ENCODE measurements around the gene MAML3.

The MAML3 gene

DNA sequence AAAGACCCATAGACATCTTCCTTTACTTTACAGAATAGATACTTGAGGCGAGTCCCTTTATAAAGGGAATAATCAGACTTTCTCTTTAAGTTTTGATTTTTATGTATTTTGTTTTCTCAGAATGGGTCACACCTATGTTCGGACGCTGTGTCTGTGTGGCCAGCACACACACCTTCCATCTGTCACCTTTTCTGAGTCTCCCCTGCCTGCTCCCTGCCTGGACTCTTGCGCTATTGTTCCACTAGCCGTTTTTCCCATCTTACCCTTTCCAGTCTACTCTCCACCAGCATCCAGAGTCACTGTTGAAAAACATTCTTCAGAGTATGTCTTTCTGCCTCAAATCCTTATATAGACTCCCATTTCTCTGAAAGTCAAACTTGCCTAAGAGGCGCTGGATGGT is 236.1 kb downstream of the MAML3 start:
- DNase-seq: no peak

DNA sequence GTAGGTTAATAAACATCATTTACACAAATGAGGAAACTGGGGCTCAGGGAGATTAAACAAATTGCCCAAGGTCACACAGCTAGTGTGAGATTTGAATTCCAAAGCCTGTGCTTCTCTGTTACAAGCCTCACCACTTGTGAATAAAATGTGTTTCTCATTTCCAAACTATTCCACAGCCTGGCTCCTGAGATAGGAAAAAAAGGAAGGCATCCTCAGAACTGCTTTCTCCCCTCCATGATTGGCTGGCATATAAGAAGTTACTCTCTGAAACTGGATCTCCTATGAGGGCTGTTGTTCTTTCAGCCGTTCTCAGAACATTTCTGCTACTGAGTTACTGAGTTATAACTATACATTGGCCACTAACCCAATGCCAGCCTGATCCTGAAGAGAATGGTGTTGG is 237.9 kb downstream of the MAML3 start:
- no peak for DNase-seq

DNA sequence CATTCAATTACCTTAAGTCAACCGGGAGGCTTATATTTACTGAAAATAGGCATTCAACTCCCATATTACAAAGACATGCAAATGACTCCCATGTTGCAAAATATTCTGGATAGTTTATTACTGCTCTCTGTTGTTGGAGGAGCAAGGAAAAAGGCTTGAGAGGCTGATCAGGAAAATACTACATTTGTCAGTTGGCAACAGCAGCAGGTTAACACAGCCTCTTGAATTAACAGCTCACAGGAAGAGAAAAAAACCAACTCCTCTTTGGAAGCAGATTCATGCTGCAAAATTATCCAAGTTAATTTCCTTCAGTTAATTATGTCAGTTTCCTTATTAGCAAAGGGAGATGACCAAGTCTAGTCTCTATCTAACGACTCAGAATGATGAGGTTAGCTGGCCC is 238.9 kb downstream of the MAML3 start:
- no peak for DNase-seq

DNA sequence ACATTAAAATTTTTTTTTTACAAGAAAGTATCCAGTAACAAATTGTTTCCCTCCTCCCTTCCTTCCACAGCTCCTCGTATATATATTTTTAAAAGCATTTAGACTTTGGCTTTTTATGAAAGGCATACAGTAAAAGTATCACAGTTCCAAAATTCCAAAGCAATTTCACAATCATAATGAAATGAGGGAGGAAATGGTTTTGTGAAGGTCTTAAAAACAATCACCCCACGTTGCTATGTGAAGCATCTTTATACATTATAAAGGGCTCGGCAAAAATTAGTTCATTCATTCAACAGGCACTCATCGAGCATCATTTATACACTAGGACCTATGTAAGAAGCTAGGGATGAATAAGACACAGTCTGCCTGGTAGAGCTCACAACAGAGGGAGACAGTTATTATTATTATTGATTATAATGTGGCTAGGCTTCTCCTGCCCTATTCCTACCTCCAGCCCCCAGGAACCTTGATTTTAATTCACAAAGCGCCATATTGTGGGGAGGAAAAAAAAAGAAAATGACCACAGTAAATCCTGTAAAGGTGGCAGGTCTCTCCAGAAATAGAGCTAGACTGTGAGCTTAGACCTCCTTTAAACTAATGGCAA is 239.9 kb downstream of the MAML3 start:
- DNase-seq: no peak

DNA sequence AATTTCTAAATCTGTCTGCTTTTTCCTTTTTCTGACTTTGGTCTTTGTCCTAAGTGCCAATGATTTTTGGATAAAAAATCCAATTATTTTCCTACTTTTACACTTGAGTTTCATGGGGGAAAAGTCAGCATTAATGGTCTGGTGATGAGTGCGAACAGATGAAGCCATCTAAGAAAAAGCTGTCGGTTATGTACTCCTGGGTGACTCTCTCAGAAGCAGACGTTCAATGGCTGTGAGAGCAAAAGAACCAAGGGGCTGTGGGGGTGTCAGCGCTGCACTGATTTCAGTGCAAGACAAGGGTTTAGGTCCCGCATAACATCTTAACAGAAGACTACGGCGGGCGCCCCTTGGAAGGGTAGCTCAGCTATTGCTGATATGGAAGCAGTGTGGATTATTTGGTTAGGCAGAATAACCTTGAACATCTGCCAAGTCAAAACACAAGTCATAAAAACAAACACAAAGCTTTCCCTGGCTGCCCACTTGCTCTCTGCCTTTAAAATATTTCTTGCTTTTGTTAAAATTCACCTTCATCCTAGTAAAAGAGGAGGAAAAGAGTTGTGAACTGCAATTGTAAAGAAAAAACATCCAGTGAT is 240.5 kb downstream of the MAML3 start:
- no peak for DNase-seq

DNA sequence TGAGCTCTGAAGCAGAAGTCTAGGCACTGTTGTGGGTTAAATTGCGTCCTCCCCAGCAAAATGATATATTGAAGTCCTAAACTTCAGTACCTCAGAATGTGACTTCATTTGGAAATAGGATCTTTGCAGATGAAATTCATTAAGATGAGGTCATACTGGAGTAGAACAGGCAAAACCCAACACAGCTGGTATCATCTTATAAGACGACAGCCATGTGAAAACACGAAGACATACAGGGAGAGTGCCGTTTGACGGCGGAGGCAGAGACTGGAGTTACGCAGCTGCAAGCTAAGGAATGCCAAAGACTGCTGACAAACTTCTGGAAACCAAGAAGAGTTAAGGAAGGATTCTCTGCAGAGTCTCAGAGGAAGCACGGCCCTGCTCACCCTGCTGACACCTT is 241.5 kb downstream of the MAML3 start:
- no peak for DNase-seq

DNA sequence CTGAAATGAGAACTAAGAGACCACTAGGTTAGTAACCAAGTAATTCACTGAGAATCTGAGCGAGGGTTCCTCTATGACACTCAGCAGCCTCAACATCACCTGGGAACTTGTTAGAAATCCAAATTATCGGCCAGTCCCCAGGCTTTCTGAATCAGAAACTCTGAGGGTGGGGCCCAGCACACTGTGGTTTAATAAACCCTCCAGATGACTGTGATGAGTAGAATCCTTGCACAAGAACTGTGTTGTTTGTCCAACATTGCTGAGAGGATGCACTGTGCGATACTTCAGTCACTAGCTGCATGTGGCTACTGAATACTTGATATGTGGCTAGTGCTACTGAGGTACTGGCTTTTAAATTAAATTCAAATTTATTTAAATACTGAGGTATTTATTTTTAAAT is 243.9 kb downstream of the MAML3 start:
- DNase-seq: no peak

DNA sequence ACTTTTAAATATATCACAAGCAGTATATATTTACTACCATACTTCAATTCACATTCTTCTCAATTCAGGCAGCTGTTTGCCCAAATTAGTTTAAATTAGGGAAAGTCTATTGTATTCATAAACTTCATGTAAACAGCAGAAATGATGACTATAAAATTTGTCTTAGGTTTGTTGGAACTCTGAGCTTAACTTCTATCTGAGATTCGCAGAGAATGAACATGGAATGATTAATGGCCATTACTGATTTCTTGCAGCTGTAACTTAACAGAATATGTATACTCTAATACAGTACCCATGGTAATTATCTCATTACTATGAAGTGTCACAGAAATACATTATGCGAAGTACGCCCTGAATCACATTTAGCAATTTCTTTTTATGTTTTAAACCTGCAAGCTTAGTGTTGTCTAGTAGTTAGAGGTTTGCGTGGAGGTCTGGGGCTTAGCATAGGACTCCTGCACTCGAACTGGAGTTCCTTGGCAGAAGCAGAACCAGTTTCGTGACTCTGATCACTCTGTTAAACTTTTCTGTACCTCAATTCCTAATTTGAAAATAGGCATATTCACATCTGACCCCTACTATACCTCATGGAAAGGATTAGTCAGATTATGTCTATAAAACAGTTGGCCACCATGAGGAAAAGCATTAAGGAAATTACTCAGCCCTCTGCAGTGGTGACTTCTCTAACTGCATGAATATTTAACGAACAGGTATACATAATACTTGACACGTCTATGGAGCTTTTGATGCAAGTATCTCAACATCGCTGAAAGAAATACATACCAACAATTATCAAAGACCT is 245.1 kb downstream of the MAML3 start:
- no peak for DNase-seq

DNA sequence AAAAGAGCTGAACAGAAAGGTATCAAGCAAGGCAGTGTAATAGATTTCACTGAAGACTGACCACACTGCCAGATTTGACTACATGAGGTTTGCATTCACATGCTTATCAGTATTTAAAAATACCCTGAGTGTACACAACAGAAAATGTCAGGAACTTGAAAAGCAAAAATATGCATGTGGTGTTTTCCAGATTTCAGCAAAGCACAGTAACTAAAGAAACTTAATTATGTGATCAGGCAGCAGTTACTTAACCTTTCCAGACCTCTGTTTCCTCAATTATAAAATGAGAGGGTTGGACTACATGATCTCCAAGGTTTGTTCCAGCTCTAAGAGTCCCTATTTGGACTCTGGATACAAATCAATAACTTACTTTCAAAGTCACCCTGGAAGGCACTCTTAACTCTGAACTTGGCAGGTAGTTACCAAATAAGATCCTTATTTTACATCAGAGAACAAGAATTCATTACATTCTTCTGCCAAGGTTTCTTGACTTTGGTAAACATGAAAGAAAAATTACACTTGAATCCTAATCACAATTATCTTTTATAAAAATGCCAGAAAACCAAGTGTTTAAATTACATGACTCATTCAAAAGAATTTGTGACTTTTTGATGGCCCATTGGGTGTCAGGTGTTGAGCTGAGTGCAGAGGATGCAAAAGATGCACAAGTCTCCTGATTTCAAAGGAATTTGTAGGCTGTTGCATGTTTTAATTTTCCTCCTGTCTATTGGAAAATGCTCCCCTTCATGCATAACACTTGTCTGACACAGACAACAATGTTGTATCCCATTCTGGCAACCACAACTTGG is 246.8 kb downstream of the MAML3 start:
- no peak for DNase-seq

DNA sequence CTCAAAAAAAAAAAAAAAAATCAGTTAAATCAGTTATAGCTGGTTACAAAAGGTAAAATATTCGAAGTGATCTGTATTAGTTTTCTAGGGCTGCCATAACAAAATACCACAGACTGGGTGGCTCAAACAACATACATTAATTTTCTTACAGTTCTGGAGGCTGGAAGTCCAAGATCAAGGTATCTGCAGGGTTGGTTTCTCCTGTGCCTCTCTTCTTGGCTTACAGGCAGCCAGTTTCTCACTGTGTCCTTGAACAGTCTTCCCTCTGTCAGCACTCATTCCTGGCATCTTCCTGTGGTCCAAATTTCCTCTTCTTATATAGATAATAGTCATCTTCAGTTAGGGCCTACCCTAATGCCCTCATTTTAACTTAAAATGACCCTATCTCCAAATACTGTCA is 248.5 kb downstream of the MAML3 start:
- DNase-seq: no peak

DNA sequence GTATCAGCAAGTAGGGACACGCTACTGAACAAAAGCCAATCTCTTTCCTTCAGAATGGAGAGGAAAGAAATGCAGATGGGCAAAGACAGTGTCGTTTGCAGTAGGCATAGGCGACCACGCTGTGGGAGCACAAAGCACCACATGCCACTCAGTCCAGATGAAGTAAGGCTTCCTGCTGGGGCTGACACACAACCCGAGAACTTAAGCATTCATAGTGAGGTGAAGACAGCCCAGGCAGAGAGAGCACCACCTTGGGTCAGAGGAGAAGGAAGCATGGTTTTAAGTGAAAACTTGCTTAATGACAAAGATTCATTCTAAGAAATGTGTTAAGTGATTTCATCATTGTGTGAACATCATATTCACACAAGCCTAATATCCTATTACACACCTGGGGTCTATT is 249.6 kb downstream of the MAML3 start:
- DNase-seq: no peak

DNA sequence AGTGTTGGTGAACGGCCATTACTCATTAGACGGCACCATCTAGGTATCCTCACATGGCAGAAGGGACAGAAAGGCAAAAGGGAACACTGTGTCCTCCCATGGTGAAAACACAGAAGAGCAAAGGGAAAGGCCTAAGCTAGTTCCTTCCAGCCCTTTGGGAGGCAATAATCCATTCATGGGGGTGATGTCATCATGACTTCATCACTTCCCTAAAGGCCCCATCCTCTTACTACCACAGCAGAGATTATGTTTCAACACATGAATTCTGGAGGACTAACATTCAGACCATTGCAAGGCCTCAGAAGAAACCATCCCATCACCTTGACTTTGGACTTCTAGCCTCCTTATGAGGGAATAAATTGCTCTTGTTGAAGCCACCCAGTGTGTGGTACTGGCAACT is 250.1 kb downstream of the MAML3 start:
- no peak for DNase-seq

DNA sequence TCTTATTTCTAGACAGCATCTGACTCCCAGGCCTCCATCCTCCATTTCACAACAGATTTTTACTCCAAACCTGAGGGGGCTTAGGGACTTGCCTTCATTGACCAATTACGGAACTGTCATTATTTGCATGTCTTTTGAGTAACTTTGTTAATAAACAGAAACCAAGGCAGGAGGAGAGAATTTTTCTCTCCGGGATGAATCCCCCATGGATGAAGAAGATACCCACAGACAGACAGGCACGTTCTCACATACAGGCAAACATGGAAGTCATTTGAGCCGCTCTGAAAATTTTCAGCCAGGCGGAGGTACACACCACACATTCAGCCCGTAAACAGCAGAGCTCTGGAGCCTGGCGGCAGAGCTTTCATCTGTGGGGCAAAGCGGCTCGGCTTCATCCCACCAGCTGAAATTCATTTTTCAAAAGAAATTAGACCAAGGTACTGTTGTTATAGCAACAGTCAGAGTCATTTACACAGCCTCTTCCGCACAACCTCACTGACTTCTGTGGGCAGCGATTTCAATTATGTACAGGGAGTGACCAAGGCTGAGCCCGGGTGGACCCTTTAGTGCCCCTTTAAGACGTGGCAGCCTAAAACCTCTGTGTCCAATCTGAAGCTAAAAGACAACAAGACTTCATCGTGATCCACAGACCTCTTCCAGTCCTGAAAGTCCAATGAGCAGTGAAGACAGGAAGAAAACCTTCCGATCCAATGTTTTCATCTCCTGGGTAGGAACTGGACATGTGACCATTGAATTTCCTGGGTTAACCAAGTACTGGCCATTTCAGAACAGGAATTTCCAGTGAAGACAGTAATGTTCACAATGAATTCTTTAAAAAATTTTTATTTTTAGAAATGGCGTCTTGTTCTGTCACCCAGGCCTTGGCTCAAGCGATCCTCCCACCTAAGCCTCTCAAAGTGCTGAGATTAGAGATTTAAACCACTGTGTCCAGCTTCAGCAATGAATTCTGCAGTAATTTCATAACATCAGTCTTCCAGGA is 251.4 kb downstream of the MAML3 start:
- DNase-seq: no peak

DNA sequence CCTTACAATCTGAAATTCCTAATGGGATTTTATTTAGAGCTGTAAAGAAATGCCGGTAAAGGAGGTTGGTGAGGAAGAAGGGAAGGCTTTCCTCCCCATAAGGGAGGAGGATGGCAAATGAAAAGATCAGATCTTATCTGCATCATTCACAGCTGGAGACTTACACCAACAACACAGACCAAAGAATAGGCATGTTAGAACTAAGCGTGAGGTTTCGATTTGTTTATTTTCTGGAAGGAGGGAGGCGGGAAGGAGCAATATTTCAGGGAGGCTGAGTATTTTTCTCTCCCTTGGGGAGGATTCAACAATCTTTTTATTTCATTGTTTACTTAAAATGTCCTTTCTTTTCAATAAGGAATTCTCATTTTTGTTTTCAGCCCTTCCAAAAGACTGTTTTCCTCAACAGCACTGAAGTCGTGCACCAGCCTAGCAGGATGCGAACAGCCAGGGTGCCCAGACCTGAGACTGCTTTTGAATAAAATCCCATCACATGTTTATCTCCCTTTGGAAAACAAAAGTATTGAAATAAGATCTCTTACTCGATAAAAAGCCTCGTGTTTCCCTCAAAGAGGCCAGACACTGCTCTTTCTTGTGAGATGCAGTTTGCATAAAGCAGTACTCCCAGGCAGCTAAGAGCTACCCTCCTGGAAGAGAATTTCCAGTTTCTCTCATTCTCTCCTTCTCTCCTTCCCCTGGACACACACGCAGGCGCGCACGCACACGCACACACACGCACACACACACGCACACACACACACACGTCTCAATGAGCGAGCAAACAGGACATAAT is 252.3 kb downstream of the MAML3 start:
- no peak for DNase-seq

DNA sequence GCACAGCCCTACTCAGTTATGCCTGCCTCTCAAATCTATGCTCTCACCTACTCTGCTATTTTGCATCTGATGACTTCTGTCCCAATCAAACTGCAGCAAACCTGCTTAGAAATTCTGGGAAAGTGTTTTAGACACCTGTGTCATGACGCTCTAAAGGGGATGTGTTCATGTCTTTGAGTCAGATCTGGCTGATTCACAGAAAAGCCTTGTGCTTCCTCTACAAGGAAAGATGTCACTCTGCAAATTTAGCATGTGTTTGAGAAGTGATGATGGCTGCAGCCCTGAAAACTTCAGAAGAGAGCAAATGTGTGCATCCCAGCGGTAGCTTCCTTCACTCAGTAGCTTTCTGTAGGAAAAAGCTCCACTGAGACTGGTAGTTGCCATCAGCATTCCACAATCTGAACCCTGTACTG is 253.0 kb downstream of the MAML3 start:
- DNase-seq: no peak

DNA sequence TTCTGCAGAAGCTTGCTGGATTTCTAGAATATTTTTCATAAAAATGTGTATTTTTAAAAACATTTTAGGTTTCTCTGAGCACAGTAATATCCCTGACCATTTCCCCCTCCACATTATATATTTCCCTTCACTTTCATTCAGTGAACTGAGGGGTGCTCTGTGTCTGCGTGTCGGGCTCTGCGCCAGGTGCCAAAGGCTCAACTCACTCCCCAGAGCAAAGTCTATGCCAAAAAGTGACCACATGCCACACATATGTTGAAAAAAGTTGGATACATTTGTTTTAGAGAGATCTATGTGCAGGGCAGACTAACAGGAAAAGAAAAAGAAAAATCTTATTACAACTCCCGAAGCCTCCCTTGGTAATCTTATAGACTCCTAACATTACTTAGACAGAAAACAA is 254.6 kb downstream of the MAML3 start:
- DNase-seq: no peak

DNA sequence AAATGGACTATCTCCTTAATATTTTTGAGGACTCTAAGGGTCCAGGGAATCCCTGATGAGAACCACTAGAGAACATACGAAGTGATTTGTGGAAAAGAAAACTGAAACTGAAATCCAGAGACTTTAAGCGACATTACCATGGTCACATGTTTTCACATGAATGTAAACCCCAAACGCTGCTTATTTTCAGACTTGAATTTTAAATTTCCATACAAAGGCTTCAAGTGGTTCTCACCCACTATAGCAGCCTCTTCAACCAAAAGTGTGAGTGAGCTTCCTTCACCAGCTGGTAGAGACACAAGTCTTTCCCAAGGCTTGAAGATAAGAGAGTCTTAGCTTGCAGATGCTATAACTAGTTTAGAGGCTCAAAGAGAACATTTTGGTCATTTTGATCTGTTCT is 255.7 kb downstream of the MAML3 start:
- DNase-seq: peak; percentile 15

DNA sequence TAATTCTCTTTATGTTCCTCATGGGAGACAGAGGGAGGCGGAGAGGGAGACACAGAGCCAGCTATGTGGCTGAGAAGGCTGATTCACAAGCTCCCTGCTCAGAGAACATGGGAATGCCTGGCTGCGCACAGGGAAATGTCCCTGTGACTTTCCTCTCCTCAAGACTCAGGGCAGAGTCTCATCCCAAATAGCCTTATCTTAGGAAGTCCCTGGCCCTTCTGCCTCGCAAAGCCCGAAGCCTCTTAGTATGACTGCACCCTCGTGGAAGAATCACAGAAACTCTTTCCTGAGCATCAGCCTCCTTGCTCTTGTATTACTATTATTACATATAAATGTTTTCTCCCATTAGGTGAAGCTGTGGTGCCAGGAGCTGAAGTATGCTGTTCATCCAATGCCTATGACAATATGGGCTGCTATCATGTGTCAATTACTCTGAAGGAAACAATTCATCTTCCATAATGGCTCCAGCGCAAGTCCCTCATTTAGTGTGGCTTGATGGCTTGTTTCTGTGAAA is 257.8 kb downstream of the MAML3 start:
- DNase-seq: no peak

DNA sequence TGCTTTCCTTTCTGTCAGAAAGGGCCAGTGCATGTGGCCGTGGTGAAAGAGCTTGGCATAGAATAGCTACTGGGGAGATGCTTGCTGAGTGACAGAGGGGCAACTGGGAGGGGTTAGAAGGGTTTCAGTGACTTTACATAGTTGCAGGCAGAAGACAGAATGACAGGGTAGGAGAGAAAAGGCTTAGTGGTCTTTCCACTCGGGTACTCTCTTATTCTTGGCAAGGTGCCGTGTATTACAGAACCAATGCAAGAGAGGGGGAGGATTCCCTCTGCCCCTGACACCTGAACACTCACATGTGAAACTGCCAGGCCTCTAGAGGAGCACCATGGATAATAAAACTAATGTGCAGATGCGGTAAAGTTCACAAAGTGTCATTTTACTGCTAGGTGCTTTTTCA is 260.2 kb downstream of the MAML3 start:
- no peak for DNase-seq

DNA sequence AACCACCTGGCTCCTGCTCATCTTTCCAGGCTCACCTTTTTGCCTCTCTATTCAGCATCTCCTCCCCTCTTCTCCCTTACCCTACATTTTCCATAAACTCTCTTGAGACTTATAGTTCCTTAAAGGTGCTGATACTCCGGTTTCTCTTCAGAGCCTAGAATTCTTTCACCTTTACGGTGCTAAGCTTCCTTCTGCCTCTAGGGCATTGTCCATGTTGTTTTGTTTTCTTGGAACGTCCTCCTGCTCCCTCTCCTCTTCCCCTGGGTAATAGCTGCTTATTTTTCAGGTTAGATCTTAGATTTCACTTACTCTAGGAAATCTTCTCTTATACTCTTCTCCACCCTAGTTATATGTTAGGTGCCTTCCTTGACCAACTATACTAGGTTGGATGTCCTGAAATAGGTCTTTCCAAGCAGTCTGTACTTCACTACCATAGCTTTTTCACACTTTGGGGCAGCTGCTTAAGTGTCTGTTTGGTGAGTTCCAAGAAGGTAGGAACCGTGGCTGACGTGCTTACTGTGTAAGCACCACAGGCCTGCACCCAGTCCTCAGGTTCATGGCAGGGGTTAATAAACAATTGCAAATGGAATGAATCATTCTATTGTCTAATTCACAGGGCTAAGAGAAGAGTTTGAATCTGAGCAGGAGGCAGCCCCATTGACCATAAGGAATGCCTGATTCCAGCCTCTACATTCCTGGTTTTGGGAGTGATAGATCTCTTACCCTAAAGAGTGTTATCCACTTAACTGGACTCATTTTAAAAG is 260.8 kb downstream of the MAML3 start:
- no peak for DNase-seq
